Measurements from ENCODE around the gene KANSL1.
"Not testable (repeated sequence)": the region's sequence is repeated elsewhere in the genome, so short reads cannot be mapped to it uniquely, and the experiment has no call there.

KANSL1 gene

GRCh38 chr17:46193151-46193625 lies at the start of gene KANSL1:
Gene KANSL1 (minus strand): TSS chr17:46193429. CDS start chr17:46172143, 21,286 bp downstream.
- peak; percentile 100 for TF ChIP-seq CTCF (conservative IDR thresholded peaks at IDR 0.05; ENCODE audit: low read depth)
- ChIA-PET POLR2A (ENCODE audit: low non-redundant PET) (no interaction called here), CTCF (interaction anchor here (0.5 to 1.4 kb wide), 25 partner anchors 8 to 1221 kb away, joined by 3 to 6 read pairs (median 3); no protein-coding TSS in a partner anchor)
- peak within 1 kb of the TSS; percentile 100 for H3K27ac ChIP-seq
- peak; percentile 96 for DNase-seq (ENCODE audit: low spot score)

- CTCF ChIA-PET; DNase-seq (ENCODE audit: low spot score); H3K27ac ChIP-seq; POLR2A ChIA-PET (ENCODE audit: low non-redundant PET): not testable (repeated sequence)
Observed at GRCh38 chr17:46231359-46231758, 38.1 kb upstream of the KANSL1 start.

GRCh38 chr17:46225274-46225794 lies 32.1 kb upstream of the KANSL1 start:
- CTCF ChIA-PET; POLR2A ChIA-PET (ENCODE audit: low non-redundant PET): not testable (repeated sequence)
- H3K27ac ChIP-seq, result peak overlapping the region; percentile 61
- DNase-seq (ENCODE audit: low spot score), result peak; percentile 91

GRCh38 chr17:46224864-46225263 lies 31.6 kb upstream of the KANSL1 start:
- DNase-seq (ENCODE audit: low spot score); CTCF ChIA-PET; POLR2A ChIA-PET (ENCODE audit: low non-redundant PET): not testable (repeated sequence)
- H3K27ac ChIP-seq, result peak overlapping the region; percentile 61

GRCh38 chr17:46223041-46223440 lies 29.8 kb upstream of the KANSL1 start:
- H3K27ac ChIP-seq; POLR2A ChIA-PET (ENCODE audit: low non-redundant PET); CTCF ChIA-PET; DNase-seq (ENCODE audit: low spot score): not testable (repeated sequence)

GRCh38 chr17:46216682-46217081 lies 23.5 kb upstream of the KANSL1 start:
- no peak for TF ChIP-seq CTCF (conservative IDR thresholded peaks at IDR 0.05; ENCODE audit: low read depth)
- H3K27ac ChIP-seq, result no peak overlapping the region
- ChIA-PET CTCF (interaction anchor here (0.6 to 1.6 kb wide), 2 partner anchors 24 to 71 kb away, joined by 3 to 4 read pairs; partner anchors contain the start of gene KANSL1), POLR2A (ENCODE audit: low non-redundant PET) (interaction anchor here (0.6 kb wide), 1 partner anchor 54 kb away, joined by 8 read pairs; no protein-coding TSS in a partner anchor)
- no peak for DNase-seq (ENCODE audit: low spot score)

- TF ChIP-seq CTCF (conservative IDR thresholded peaks at IDR 0.05; ENCODE audit: low read depth), result peak; percentile 93
- POLR2A ChIA-PET (ENCODE audit: low non-redundant PET), result no interaction called here
- peak; percentile 67 for DNase-seq (ENCODE audit: low spot score)
- CTCF ChIA-PET, result interaction anchor here (0.5 to 1.4 kb wide), 14 partner anchors 12 to 211 kb away, joined by 3 to 9 read pairs (median 4); partner anchors contain the start of gene KANSL1
- H3K27ac ChIP-seq, result no peak overlapping the region
Observed at GRCh38 chr17:46212634-46213435, 19.6 kb upstream of the KANSL1 start.

GRCh38 chr17:46208997-46209396 lies 15.8 kb upstream of the KANSL1 start:
- DNase-seq (ENCODE audit: low spot score), result no peak
- no peak overlapping the region for H3K27ac ChIP-seq
- no peak for TF ChIP-seq CTCF (conservative IDR thresholded peaks at IDR 0.05; ENCODE audit: low read depth)
- POLR2A ChIA-PET (ENCODE audit: low non-redundant PET), result no interaction called here
- CTCF ChIA-PET, result interaction anchor here (0.5 to 0.7 kb wide), 2 partner anchors 10 to 523 kb away, joined by 5 read pairs; no protein-coding TSS in a partner anchor

Data from RWPE1 (cell line).